H9 (cell line): ENCODE results near the gene DCTN2. TPM values are rescaled to one million over a fixed set of nuclear protein-coding genes. Genes with fewer than 3 reads are reported as not detected.
A peak's percentile ranks its signal among the peaks of the same experiment; 100 is the strongest.

ENCODE experiments used
- DNase-seq: peaks from one replicate; pipeline ENCODE4 v3.0.0-alpha.2; 2017
- H2AFZ ChIP-seq: one replicate; pipeline ENCODE4 v1.6.1; 2013; ENCODE audit warnings: mild to moderate bottlenecking, low read length, control low read depth, moderate library complexity
- H2AK5ac ChIP-seq: 2 replicates; pipeline ENCODE4 v1.6.1; 2013; ENCODE audit warnings: low read length, control low read depth, mixed read lengths; ENCODE audit not compliant: insufficient read length
- H2BK120ac ChIP-seq: one replicate; pipeline ENCODE4 v1.6.1; 2013; ENCODE audit warnings: low read depth, mild to moderate bottlenecking, low read length, control low read depth, inconsistent platforms; ENCODE audit not compliant: poor library complexity, severe bottlenecking
- H2BK12ac ChIP-seq: 2 replicates; pipeline ENCODE4 v1.6.1; 2013; ENCODE audit warnings: low read length, control low read depth, mixed read lengths, low read depth; ENCODE audit not compliant: insufficient read length
- H2BK15ac ChIP-seq: 2 replicates; pipeline ENCODE4 v1.6.1; 2013; ENCODE audit warnings: low read depth, low read length, control low read depth
- H2BK20ac ChIP-seq: one replicate; pipeline ENCODE4 v1.6.1; 2013; ENCODE audit warnings: low read depth, mild to moderate bottlenecking, low read length, control low read depth, inconsistent platforms; ENCODE audit not compliant: poor library complexity, severe bottlenecking
- H2BK5ac ChIP-seq: 2 replicates; pipeline ENCODE4 v1.6.1; 2013; ENCODE audit warnings: low read length, control low read depth, mixed read lengths; ENCODE audit not compliant: insufficient read length
- H3K14ac ChIP-seq: 2 replicates; pipeline ENCODE4 v1.6.1; 2013; ENCODE audit warnings: low read length, control low read depth; ENCODE audit not compliant: insufficient read depth
- H3K18ac ChIP-seq: 2 replicates; pipeline ENCODE4 v1.6.1; 2013; ENCODE audit warnings: low read depth, mild to moderate bottlenecking, mixed read lengths, low read length, control low read depth; ENCODE audit not compliant: insufficient read length
- H3K23ac ChIP-seq: 2 replicates; pipeline ENCODE4 v1.6.1; 2013; ENCODE audit warnings: low read length, control low read depth, mixed read lengths, low read depth; ENCODE audit not compliant: insufficient read length
- H3K23me2 ChIP-seq: 2 replicates; pipeline ENCODE4 v1.6.1; 2013; ENCODE audit warnings: low read depth, mild to moderate bottlenecking, mixed read lengths, low read length, control low read depth; ENCODE audit not compliant: insufficient read length, poor library complexity, severe bottlenecking
- H3K27ac ChIP-seq: 2 replicates; pipeline ENCODE4 v1.5.1; 2013; ENCODE audit warnings: low read length, control low read depth, mixed read lengths, low read depth; ENCODE audit not compliant: insufficient read length
- H3K27me3 ChIP-seq: 2 replicates; pipeline ENCODE4 v1.6.1; 2013; ENCODE audit warnings: low read length, control low read depth, inconsistent platforms; ENCODE audit not compliant: insufficient read depth
- H3K4ac ChIP-seq: 2 replicates; pipeline ENCODE4 v1.6.1; 2013; ENCODE audit warnings: low read depth, mild to moderate bottlenecking, control low read depth, inconsistent platforms, low read length, moderate library complexity
- H3K4me1 ChIP-seq: 2 replicates; pipeline ENCODE4 v1.6.1; 2013; ENCODE audit warnings: low read length, control low read depth, inconsistent platforms; ENCODE audit not compliant: insufficient read depth
- H3K4me2 ChIP-seq: 2 replicates; pipeline ENCODE4 v1.6.1; 2013; ENCODE audit warnings: low read length, control low read depth, mixed read lengths; ENCODE audit not compliant: insufficient read length, insufficient read depth
- H3K56ac ChIP-seq: 2 replicates; pipeline ENCODE4 v1.6.1; 2013; ENCODE audit warnings: low read depth, mild to moderate bottlenecking, mixed read lengths, low read length, control low read depth; ENCODE audit not compliant: insufficient read length
- H3K79me1 ChIP-seq: 2 replicates; pipeline ENCODE4 v1.6.1; 2013; ENCODE audit warnings: low read depth, mild to moderate bottlenecking, moderate library complexity, low read length, control low read depth, inconsistent platforms; ENCODE audit not compliant: insufficient read depth, poor library complexity, severe bottlenecking
- H3K79me2 ChIP-seq: 2 replicates; pipeline ENCODE4 v1.6.1; 2013; ENCODE audit warnings: low read length, control low read depth, inconsistent platforms; ENCODE audit not compliant: insufficient read depth
- H3K9ac ChIP-seq: 2 replicates; pipeline ENCODE4 v1.6.1; 2013; ENCODE audit warnings: low read length, control low read depth, mixed read lengths; ENCODE audit not compliant: insufficient read length; ENCODE audit errors: extremely low read depth
- H3K9me3 ChIP-seq: one replicate; pipeline ENCODE4 v1.6.1; 2013; ENCODE audit warnings: low read depth, low read length, inconsistent platforms; ENCODE audit not compliant: control insufficient read depth
- H3T11ph ChIP-seq: one replicate; pipeline ENCODE4 v1.6.1; 2013; ENCODE audit warnings: mild to moderate bottlenecking, low read length, control low read depth, inconsistent platforms
- H4K20me1 ChIP-seq: one replicate; pipeline ENCODE4 v1.6.1; 2013; ENCODE audit not compliant: control insufficient read depth, insufficient read length, insufficient read depth
- H4K5ac ChIP-seq: 2 replicates; pipeline ENCODE4 v1.6.1; 2013; ENCODE audit warnings: low read depth, mild to moderate bottlenecking, mixed read lengths, low read length, control low read depth; ENCODE audit not compliant: insufficient read length
- H4K8ac ChIP-seq: replicated peaks from 2 replicates; pipeline ENCODE4 v1.6.1; 2013; ENCODE audit warnings: low read length, control low read depth, mixed read lengths, low read depth; ENCODE audit not compliant: insufficient read length
- H4K91ac ChIP-seq: 2 replicates; pipeline ENCODE4 v1.6.1; 2013; ENCODE audit warnings: low read depth, mild to moderate bottlenecking, moderate library complexity, mixed read lengths, low read length, control low read depth; ENCODE audit not compliant: insufficient read length
- H3K27ac Mint-ChIP-seq, 3 experiments: 2 replicates in 2 of 3; 3 replicates in 1 of 3; pipeline ENCODE4 v1.8.0; 2020 to 2021; ENCODE audit warnings: mixed read lengths in 3 of 3, mild to moderate bottlenecking in 1 of 3, moderate library complexity in 1 of 3
- H3K27me3 Mint-ChIP-seq: 2 replicates; pipeline ENCODE4 v1.8.0; 2021; ENCODE audit warnings: low read depth, mild to moderate bottlenecking, moderate library complexity, mixed read lengths
- H3K36me3 Mint-ChIP-seq, 3 experiments: 2 replicates in 2 of 3; 3 replicates in 1 of 3; pipeline ENCODE4 v1.8.0; 2020 to 2021; ENCODE audit warnings: low read depth in 3 of 3, mixed read lengths in 3 of 3; ENCODE audit not compliant: insufficient read depth in 1 of 3
- H3K4me1 Mint-ChIP-seq, 2 experiments: 2 replicates each; pipeline ENCODE4 v1.8.0; 2020; ENCODE audit warnings: mixed read lengths in 2 of 2
- H3K4me3 Mint-ChIP-seq, 2 experiments: 2 replicates in 1 of 2; 3 replicates in 1 of 2; pipeline ENCODE4 v1.8.0; 2020 to 2021; ENCODE audit warnings: mild to moderate bottlenecking in 2 of 2, mixed read lengths in 2 of 2, moderate library complexity in 1 of 2
- H3K9me3 Mint-ChIP-seq, 2 experiments: 2 replicates in 1 of 2; 3 replicates in 1 of 2; pipeline ENCODE4 v1.8.0; 2020; ENCODE audit warnings: mild to moderate bottlenecking in 2 of 2, mixed read lengths in 2 of 2, moderate library complexity in 1 of 2
- WGBS: extraction: QIAGEN DNeasy Blood & Tissue Kit; methylation state at CpG from one replicate; pipeline ENCODE4 v1.1.7; 2013; ENCODE audit warnings: missing lambda C conversion rate, low lambda C conversion rate, mixed read lengths; ENCODE audit not compliant: insufficient read length; ENCODE audit errors: extremely low coverage; 5-methylcytosine and 5-hydroxymethylcytosine counted together
- total RNA-seq: library from RNA; stranded (reverse); gene quantifications from 2 replicates; pipeline ENCODE4 v1.2.1, GENCODE V29; 2021
- TF ChIP-seq, protein P1 (sequence below): fragments of 200-600 bp; sonication (generic); conservative IDR thresholded peaks from 3 replicates; pipeline ENCODE4 v1.8.0; 2021; ENCODE audit warnings: antibody characterized with exemption, mild to moderate bottlenecking

The DCTN2 gene
- total RNA-seq, 1 experiment from 2014 or later: 97.7 TPM

DNA sequence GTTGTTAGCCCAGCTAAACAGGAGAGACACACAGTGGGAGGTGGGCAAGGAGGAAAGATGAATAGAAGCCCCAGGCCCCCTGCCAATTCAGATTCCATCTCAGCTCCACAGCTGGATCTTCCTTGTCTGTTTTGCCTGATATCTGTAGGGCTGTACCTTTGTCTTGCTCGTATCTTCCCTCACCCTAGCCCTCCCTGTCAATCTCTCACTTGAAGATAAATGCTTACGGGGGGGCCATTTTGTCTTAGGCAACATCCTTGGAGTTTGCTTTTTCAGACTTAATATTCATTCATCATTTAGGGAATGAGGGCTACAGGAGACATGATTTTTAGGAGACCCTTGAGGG, 5.3 kb upstream of the DCTN2 start:
- H3T11ph ChIP-seq: no peak overlapping the region
- no peak overlapping the region for H4K8ac ChIP-seq
- H2BK15ac ChIP-seq: no peak overlapping the region
- H3K9me3 ChIP-seq: no peaks in the 10 kb centered on the region
- H2BK20ac ChIP-seq: no peak overlapping the region
- no peak overlapping the region for H4K5ac ChIP-seq
- H2BK12ac ChIP-seq: no peak overlapping the region
- H4K20me1 ChIP-seq: no peaks in the 10 kb centered on the region
- H3K4ac ChIP-seq: no peak overlapping the region
- no peak overlapping the region for H3K23ac ChIP-seq
- Mint-ChIP-seq H3K27ac (no peak overlapping the region), H3K36me3 (peaks cover 3 to 4% (median 3%) of the 10 kb centered on the region in 3 experiments; a peak in 4 of 7 replicates), H3K9me3 (no peaks in the 10 kb centered on the region), H3K27me3 (peaks cover 21% of the 10 kb centered on the region), H3K4me1 (peaks cover 47 to 60% of the 10 kb centered on the region in 2 experiments), H3K4me3 (peak overlapping the region in 1 of 2 experiments; percentile 84; a peak in 1 of 5 replicates)
- no CpG with 5 or more reads among the region's 2 CpGs for WGBS
- no peak for DNase-seq
- H3K9ac ChIP-seq: no peak overlapping the region
- H3K14ac ChIP-seq: no peak overlapping the region
- no peak overlapping the region for H3K4me2 ChIP-seq
- peaks cover 5% of the 10 kb centered on the region; the same call in 1 of the 2 replicates for H3K4me1 ChIP-seq
- peaks cover 3% of the 10 kb centered on the region; the same call in 1 of the 2 replicates for H3K79me2 ChIP-seq
- TF ChIP-seq, protein P1, sequence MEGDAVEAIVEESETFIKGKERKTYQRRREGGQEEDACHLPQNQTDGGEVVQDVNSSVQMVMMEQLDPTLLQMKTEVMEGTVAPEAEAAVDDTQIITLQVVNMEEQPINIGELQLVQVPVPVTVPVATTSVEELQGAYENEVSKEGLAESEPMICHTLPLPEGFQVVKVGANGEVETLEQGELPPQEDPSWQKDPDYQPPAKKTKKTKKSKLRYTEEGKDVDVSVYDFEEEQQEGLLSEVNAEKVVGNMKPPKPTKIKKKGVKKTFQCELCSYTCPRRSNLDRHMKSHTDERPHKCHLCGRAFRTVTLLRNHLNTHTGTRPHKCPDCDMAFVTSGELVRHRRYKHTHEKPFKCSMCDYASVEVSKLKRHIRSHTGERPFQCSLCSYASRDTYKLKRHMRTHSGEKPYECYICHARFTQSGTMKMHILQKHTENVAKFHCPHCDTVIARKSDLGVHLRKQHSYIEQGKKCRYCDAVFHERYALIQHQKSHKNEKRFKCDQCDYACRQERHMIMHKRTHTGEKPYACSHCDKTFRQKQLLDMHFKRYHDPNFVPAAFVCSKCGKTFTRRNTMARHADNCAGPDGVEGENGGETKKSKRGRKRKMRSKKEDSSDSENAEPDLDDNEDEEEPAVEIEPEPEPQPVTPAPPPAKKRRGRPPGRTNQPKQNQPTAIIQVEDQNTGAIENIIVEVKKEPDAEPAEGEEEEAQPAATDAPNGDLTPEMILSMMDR: no peak
- peaks cover 3% of the 10 kb centered on the region for H3K79me1 ChIP-seq
- peaks cover 10% of the 10 kb centered on the region for H3K23me2 ChIP-seq
- no peak overlapping the region for H2BK120ac ChIP-seq
- no peaks in the 10 kb centered on the region; the same call in 1 of the 2 replicates for H3K27me3 ChIP-seq
- H3K56ac ChIP-seq: no peak overlapping the region
- no peak overlapping the region for H3K27ac ChIP-seq
- no peak overlapping the region for H3K18ac ChIP-seq
- no peak overlapping the region for H2BK5ac ChIP-seq
- H2AFZ ChIP-seq: no peak overlapping the region
- no peak overlapping the region for H4K91ac ChIP-seq
- H2AK5ac ChIP-seq: no peak overlapping the region
